Parathyroid adenoma (tissue), 2 donors: ENCODE measurements around the gene ZFP28.

Experiments
- H2AFZ ChIP-seq: fragments of 300-600 bp; sonication (generic); one replicate; pipeline ENCODE4 v1.7.0; 2017; ENCODE audit warnings: antibody characterized with exemption, mild to moderate bottlenecking
- H3K27ac ChIP-seq: fragments of 300-600 bp; sonication (generic); one replicate; pipeline ENCODE4 v1.7.0; 2017
- H3K27me3 ChIP-seq: fragments of 300-600 bp; sonication (generic); one replicate; pipeline ENCODE4 v1.7.0; 2017; ENCODE audit warnings: low read length; ENCODE audit not compliant: control insufficient read depth, insufficient read depth
- H3K36me3 ChIP-seq: fragments of 300-600 bp; sonication (generic); one replicate; pipeline ENCODE4 v1.7.0; 2017; ENCODE audit warnings: low read length; ENCODE audit not compliant: control insufficient read depth, insufficient read depth
- H3K4me1 ChIP-seq: fragments of 300-600 bp; sonication (generic); one replicate; pipeline ENCODE4 v1.7.0; 2017; ENCODE audit warnings: control low read depth
- H3K4me2 ChIP-seq: fragments of 300-600 bp; sonication (generic); one replicate; pipeline ENCODE4 v1.7.0; 2017; ENCODE audit warnings: low read length
- H3K4me3 ChIP-seq: fragments of 300-600 bp; sonication (generic); one replicate; pipeline ENCODE4 v1.7.0; 2017; ENCODE audit warnings: low read depth, low read length
- H3K79me2 ChIP-seq: fragments of 300-600 bp; sonication (generic); one replicate; pipeline ENCODE4 v1.7.0; 2017; ENCODE audit warnings: control low read depth
- H3K9ac ChIP-seq: fragments of 300-600 bp; sonication (generic); one replicate; pipeline ENCODE4 v1.7.0; 2017; ENCODE audit warnings: mild to moderate bottlenecking
- H3K9me3 ChIP-seq: fragments of 300-600 bp; sonication (generic); one replicate; pipeline ENCODE4 v1.7.0; 2017; ENCODE audit warnings: low read length; ENCODE audit not compliant: control insufficient read depth
- TF ChIP-seq, protein P1 (sequence below): fragments of 300-600 bp; sonication (generic); IDR thresholded peaks from one replicate; pipeline ENCODE4 v1.7.0; 2017; ENCODE audit warnings: antibody characterized with exemption, mild to moderate bottlenecking
- donor health status: primary hyperparathyroidism.

The ZFP28 gene

DNA sequence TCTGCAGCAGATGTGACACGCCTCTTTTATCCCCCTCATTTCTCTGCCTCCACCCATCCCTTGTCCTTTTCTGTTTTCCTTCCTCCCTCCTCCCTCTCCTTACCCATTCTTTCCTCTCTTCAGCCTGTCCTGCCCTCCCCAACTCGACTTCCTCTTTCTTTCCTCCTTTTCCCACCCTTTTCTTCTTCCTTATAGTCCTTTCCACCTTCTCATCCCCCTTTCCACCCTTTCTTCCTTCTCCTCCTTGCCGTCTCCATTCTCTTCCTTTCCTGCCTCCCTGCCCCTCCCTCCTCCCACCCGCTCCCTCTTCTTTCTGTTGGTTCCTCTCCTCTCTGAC, 55.7 kb downstream of the ZFP28 start:
- H3K27ac ChIP-seq = no peak overlapping the region
- peak overlapping the region; percentile 93 for H2AFZ ChIP-seq
- no peak overlapping the region for H3K9ac ChIP-seq
- peak overlapping the region; percentile 66 for H3K4me2 ChIP-seq
- no peaks in the 10 kb centered on the region for H3K9me3 ChIP-seq
- H3K27me3 ChIP-seq = no peaks in the 10 kb centered on the region
- TF ChIP-seq, protein P1, sequence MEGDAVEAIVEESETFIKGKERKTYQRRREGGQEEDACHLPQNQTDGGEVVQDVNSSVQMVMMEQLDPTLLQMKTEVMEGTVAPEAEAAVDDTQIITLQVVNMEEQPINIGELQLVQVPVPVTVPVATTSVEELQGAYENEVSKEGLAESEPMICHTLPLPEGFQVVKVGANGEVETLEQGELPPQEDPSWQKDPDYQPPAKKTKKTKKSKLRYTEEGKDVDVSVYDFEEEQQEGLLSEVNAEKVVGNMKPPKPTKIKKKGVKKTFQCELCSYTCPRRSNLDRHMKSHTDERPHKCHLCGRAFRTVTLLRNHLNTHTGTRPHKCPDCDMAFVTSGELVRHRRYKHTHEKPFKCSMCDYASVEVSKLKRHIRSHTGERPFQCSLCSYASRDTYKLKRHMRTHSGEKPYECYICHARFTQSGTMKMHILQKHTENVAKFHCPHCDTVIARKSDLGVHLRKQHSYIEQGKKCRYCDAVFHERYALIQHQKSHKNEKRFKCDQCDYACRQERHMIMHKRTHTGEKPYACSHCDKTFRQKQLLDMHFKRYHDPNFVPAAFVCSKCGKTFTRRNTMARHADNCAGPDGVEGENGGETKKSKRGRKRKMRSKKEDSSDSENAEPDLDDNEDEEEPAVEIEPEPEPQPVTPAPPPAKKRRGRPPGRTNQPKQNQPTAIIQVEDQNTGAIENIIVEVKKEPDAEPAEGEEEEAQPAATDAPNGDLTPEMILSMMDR = no peak
- peaks cover 10% of the 10 kb centered on the region for H3K79me2 ChIP-seq
- H3K36me3 ChIP-seq = no peaks in the 10 kb centered on the region
- H3K4me1 ChIP-seq = no peaks in the 10 kb centered on the region
- peak overlapping the region; percentile 71 for H3K4me3 ChIP-seq

DNA sequence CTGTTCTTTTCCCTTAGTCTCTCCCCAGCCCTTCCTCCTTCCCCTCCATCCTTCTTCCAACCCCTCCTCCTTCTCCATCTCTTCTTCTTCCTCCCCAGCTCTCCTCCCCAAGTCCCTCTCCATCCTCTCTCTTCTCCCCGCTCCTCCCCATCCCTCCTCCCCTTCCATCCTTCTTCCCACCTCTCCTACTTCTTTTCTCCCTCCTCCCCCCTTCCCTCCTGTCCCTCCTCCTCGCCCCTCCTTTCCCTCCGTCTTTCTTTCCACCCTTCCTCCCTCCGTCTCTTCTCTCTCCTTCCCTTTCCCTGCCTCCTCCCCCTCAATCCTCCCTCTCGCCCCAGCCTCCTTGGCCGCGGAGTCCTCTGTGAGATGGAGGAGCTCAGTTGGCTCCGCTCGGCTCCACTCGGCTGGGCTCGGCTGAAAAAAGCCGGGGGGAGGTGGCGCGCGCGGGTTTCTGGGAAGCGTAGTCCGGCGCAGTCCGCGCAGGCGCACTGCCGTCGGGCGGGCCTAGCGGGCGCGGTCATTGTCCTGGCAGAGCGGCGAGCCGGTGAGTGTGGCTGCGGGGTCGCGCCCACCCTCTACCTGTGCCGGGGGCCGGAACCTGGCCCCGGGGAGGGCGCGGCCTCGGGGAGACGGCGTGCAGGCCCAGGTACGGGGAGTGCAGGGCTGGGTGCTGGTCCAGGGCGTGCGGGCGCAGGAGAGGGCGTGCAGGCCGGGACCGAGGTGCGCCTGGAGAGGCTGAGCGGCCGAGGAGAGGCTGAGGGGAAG, 56.2 kb downstream of the ZFP28 start, which contains the start of gene ZNF71:
Gene ZNF71, plus strand, starts transcription at position 520 of the 765 bp plus-strand sequence. CDS start 6,257 bp downstream, outside the sequence.
- H3K9me3 ChIP-seq = no peaks in the 10 kb centered on the region
- H2AFZ ChIP-seq = peak within 1 kb of the TSS; percentile 93
- no peaks in the 10 kb centered on the region for H3K36me3 ChIP-seq
- H3K27ac ChIP-seq = peak within 1 kb of the TSS; percentile 68
- H3K4me1 ChIP-seq = no peaks in the 10 kb centered on the region
- peak within 1 kb of the TSS; percentile 71 for H3K4me3 ChIP-seq
- H3K27me3 ChIP-seq = no peaks in the 10 kb centered on the region
- TF ChIP-seq, protein P1 = no peak
- H3K9ac ChIP-seq = peak within 1 kb of the TSS; percentile 31
- H3K79me2 ChIP-seq = peaks cover 10% of the 10 kb centered on the region
- peak within 1 kb of the TSS; percentile 66 for H3K4me2 ChIP-seq

DNA sequence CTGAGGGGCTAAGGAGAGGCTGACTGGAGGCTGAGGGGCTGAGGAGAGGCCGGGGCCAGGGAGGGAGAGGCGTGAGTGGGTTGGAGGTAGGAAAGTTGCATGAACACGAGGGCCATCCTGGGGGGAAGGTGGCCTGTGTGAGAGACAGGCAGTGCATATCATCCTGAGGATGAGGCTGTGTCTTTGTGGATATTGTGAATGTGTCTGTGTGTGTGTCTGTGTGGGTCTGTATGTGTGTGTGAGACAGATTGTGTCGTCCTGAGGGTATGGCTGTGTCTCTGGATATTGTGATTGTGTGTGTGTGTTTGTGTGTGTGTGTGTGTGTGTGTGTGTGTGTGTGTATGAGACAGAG, 56.8 kb downstream of the ZFP28 start:
- peak overlapping the region; percentile 66 for H3K4me2 ChIP-seq
- TF ChIP-seq, protein P1 = no peak
- no peaks in the 10 kb centered on the region for H3K36me3 ChIP-seq
- no peaks in the 10 kb centered on the region for H3K27me3 ChIP-seq
- peak overlapping the region; percentile 68 for H3K27ac ChIP-seq
- H3K79me2 ChIP-seq = peaks cover 11% of the 10 kb centered on the region
- peak overlapping the region; percentile 93 for H2AFZ ChIP-seq
- H3K4me3 ChIP-seq = peak overlapping the region; percentile 71
- H3K4me1 ChIP-seq = no peaks in the 10 kb centered on the region
- H3K9ac ChIP-seq = peak overlapping the region; percentile 31
- no peaks in the 10 kb centered on the region for H3K9me3 ChIP-seq

- no peak overlapping the region for H3K4me3 ChIP-seq
- no peaks in the 10 kb centered on the region for H3K36me3 ChIP-seq
- H3K27me3 ChIP-seq = no peaks in the 10 kb centered on the region
- H3K27ac ChIP-seq = no peak overlapping the region
- no peaks in the 10 kb centered on the region for H3K9me3 ChIP-seq
- no peak overlapping the region for H3K4me2 ChIP-seq
- H3K79me2 ChIP-seq = peaks cover 23% of the 10 kb centered on the region
- H3K9ac ChIP-seq = no peak overlapping the region
- H3K4me1 ChIP-seq = no peaks in the 10 kb centered on the region
- TF ChIP-seq, protein P1 = no peak
- no peak overlapping the region for H2AFZ ChIP-seq
Measured at GRCh38 chr19:56596676-56597075, 57.9 kb downstream of the ZFP28 start.

DNA sequence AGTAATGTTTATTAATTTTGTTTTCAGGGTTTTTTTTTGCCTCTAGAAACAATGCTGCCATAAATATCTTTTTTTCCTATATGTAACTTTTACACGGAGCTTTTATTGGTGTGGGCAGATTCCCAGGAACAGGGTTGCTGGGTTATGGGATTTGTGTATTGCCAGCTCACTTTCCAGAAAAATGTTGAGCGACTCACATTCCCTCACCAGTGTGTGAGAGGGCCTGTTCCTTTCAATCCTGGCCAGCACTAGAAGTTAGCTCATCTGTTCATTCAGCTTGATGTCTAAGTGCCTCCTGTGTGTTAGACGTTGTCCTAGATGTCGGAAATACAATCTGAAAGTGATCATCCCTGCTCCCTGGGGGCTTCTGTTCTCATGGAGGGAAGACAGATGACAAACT, 58.9 kb downstream of the ZFP28 start:
- Histone ChIP-seq H3K9ac (no peak overlapping the region), H3K27me3 (no peaks in the 10 kb centered on the region), H3K4me3 (no peak overlapping the region), H3K79me2 (peaks cover 26% of the 10 kb centered on the region), H3K36me3 (no peaks in the 10 kb centered on the region), H3K4me1 (no peaks in the 10 kb centered on the region), H3K9me3 (no peaks in the 10 kb centered on the region), H2AFZ (no peak overlapping the region), H3K27ac (no peak overlapping the region), H3K4me2 (no peak overlapping the region)
- TF ChIP-seq, protein P1 = no peak
